Stimulated activated effector memory CD8-positive, alpha-beta T cell treated with anti-CD3 and anti-CD28 coated beads, Interleukin-12 subunit alpha, Interleukin-12 subunit beta, amount 100 ng/mL, for 72 hours (primary cell): ENCODE measurements around the gene RBBP4.
"Not testable (repeated sequence)": the region's sequence is repeated elsewhere in the genome, so short reads cannot be mapped to it uniquely, and the experiment has no call there.

Source experiments
- ATAC-seq: fragments of 150-1000 bp; cut with Tn5 transposase; 2 replicates; pipeline ENCODE4 v1.10.0; 2021
- DNase-seq, 2 donors: peaks; one replicate each; pipeline ENCODE4 v3.0.0; 2021 to 2022; ENCODE audit warnings: low spot score in 2 of 2
- H3K27ac Mint-ChIP-seq: one replicate; pipeline ENCODE4 v1.8.0; 2022; ENCODE audit warnings: mild to moderate bottlenecking, mixed read lengths
- H3K36me3 Mint-ChIP-seq: one replicate; pipeline ENCODE4 v1.8.0; 2022; ENCODE audit warnings: mild to moderate bottlenecking, mixed read lengths
- H3K4me1 Mint-ChIP-seq: one replicate; pipeline ENCODE4 v1.8.0; 2022; ENCODE audit warnings: mixed read lengths
- H3K4me3 Mint-ChIP-seq: one replicate; pipeline ENCODE4 v1.8.0; 2022; ENCODE audit warnings: mild to moderate bottlenecking, mixed read lengths
- H3K9me3 Mint-ChIP-seq: one replicate; pipeline ENCODE4 v1.8.0; 2022; ENCODE audit warnings: mixed read lengths

RBBP4 gene

GRCh38 chr1:32627596-32628162 lies 23.3 kb upstream of the RBBP4 start:
- Mint-ChIP-seq H3K4me3 (peak overlapping the region; percentile 65), H3K27ac (peak overlapping the region; percentile 90), H3K4me1 (peaks cover 34% of the 10 kb centered on the region), H3K9me3 (no peaks in the 10 kb centered on the region), H3K36me3 (peaks cover 78% of the 10 kb centered on the region)
- DNase-seq (peak in 1 of 2 donors; percentile 59), ATAC-seq (peak; percentile 73)

- H3K36me3 Mint-ChIP-seq, result peaks cover 88% of the 10 kb centered on the region
- H3K4me3 Mint-ChIP-seq, ATAC-seq, H3K9me3 Mint-ChIP-seq, H3K27ac Mint-ChIP-seq, DNase-seq: not testable (repeated sequence)
- H3K4me1 Mint-ChIP-seq, result peaks cover 16% of the 10 kb centered on the region
These were observed 20.8 kb upstream of the RBBP4 start for GRCh38 chr1:32630173-32630572.

- Mint-ChIP-seq H3K4me3 (no peak overlapping the region), H3K27ac (peak overlapping the region; percentile 29), H3K4me1 (peaks cover 24% of the 10 kb centered on the region), H3K36me3 (peaks cover 88% of the 10 kb centered on the region), H3K9me3 (no peaks in the 10 kb centered on the region)
- DNase-seq (no peak), ATAC-seq (no peak)
These were observed 18.2 kb upstream of the RBBP4 start for GRCh38 chr1:32632829-32633228.

GRCh38 chr1:32635508-32636277 lies 15.3 kb upstream of the RBBP4 start:
- Mint-ChIP-seq H3K4me1 (peaks cover 18% of the 10 kb centered on the region), H3K27ac (peak overlapping the region; percentile 26), H3K9me3 (no peaks in the 10 kb centered on the region), H3K36me3 (peaks cover 87% of the 10 kb centered on the region), H3K4me3 (no peak overlapping the region)
- ATAC-seq, result no peak
- no peak for DNase-seq

GRCh38 chr1:32636914-32637645 lies 13.9 kb upstream of the RBBP4 start:
- Mint-ChIP-seq H3K36me3 (peaks cover 77% of the 10 kb centered on the region), H3K27ac (peak overlapping the region; percentile 63), H3K4me1 (peaks cover 18% of the 10 kb centered on the region), H3K9me3 (no peaks in the 10 kb centered on the region), H3K4me3 (no peak overlapping the region)
- no peak for DNase-seq
- ATAC-seq, result no peak

GRCh38 chr1:32639489-32640075 lies 11.4 kb upstream of the RBBP4 start:
- Mint-ChIP-seq H3K4me1 (peaks cover 18% of the 10 kb centered on the region), H3K4me3 (no peak overlapping the region), H3K27ac (no peak overlapping the region), H3K9me3 (no peaks in the 10 kb centered on the region), H3K36me3 (peaks cover 67% of the 10 kb centered on the region)
- ATAC-seq (no peak), DNase-seq (no peak)

GRCh38 chr1:32642292-32642827 lies 8.6 kb upstream of the RBBP4 start:
- not testable (repeated sequence) for H3K4me3 Mint-ChIP-seq, H3K9me3 Mint-ChIP-seq, ATAC-seq, DNase-seq, H3K4me1 Mint-ChIP-seq, H3K27ac Mint-ChIP-seq
- H3K36me3 Mint-ChIP-seq, result peaks cover 77% of the 10 kb centered on the region

GRCh38 chr1:32644426-32644825 lies 6.6 kb upstream of the RBBP4 start:
- peaks cover 70% of the 10 kb centered on the region for H3K36me3 Mint-ChIP-seq
- H3K4me1 Mint-ChIP-seq, result peaks cover 14% of the 10 kb centered on the region
- ATAC-seq (no peak), DNase-seq (no peak)
- no peak overlapping the region for H3K4me3 Mint-ChIP-seq
- no peak overlapping the region for H3K27ac Mint-ChIP-seq
- H3K9me3 Mint-ChIP-seq, result no peaks in the 10 kb centered on the region

GRCh38 chr1:32647308-32648134 lies 3.5 kb upstream of the RBBP4 start:
- Mint-ChIP-seq H3K9me3 (no peaks in the 10 kb centered on the region), H3K36me3 (peaks cover 80% of the 10 kb centered on the region), H3K4me3 (peak overlapping the region; percentile 80), H3K27ac (peak overlapping the region; percentile 61), H3K4me1 (peaks cover 23% of the 10 kb centered on the region)
- DNase-seq (peak in 1 of 2 donors; percentile 53), ATAC-seq (no peak)

- H3K27ac Mint-ChIP-seq, result peak within 1 kb of the TSS; percentile 98
- ATAC-seq (peak; percentile 85), DNase-seq (peak; percentile 68 to 90)
- peaks cover 92% of the 10 kb centered on the region for H3K36me3 Mint-ChIP-seq
- peak within 1 kb of the TSS; percentile 80 for H3K4me3 Mint-ChIP-seq
- peaks cover 45% of the 10 kb centered on the region for H3K4me1 Mint-ChIP-seq
- no peaks in the 10 kb centered on the region for H3K9me3 Mint-ChIP-seq
These were observed 708 bp upstream of the RBBP4 start, which contains the start of gene ZBTB8OS for GRCh38 chr1:32650248-32650751. Gene ZBTB8OS (minus strand): TSS chr1:32650550. CDS start chr1:32650529, 21 bp downstream.

- peak overlapping the region; percentile 80 for H3K4me3 Mint-ChIP-seq
- peak overlapping the region; percentile 98 for H3K27ac Mint-ChIP-seq
- peaks cover 52% of the 10 kb centered on the region for H3K4me1 Mint-ChIP-seq
- DNase-seq (no peak), ATAC-seq (peak; percentile 9)
- H3K36me3 Mint-ChIP-seq, result peaks cover 92% of the 10 kb centered on the region
- H3K9me3 Mint-ChIP-seq, result no peaks in the 10 kb centered on the region
These were observed 559 bp downstream of the RBBP4 start for GRCh38 chr1:32651461-32652073.

- H3K9me3 Mint-ChIP-seq, result no peaks in the 10 kb centered on the region
- H3K4me1 Mint-ChIP-seq, result peaks cover 54% of the 10 kb centered on the region
- H3K27ac Mint-ChIP-seq, result peak overlapping the region; percentile 98
- H3K4me3 Mint-ChIP-seq, result peak overlapping the region; percentile 80
- no peak for DNase-seq
- peaks cover 92% of the 10 kb centered on the region for H3K36me3 Mint-ChIP-seq
- ATAC-seq, result no peak
These were observed 1.4 kb downstream of the RBBP4 start for GRCh38 chr1:32652244-32652962.

- Mint-ChIP-seq H3K9me3 (no peaks in the 10 kb centered on the region), H3K27ac (no peak overlapping the region), H3K4me3 (no peak overlapping the region), H3K36me3 (peaks cover 100% of the 10 kb centered on the region), H3K4me1 (peaks cover 39% of the 10 kb centered on the region)
- DNase-seq (no peak), ATAC-seq (no peak)
These were observed 8.6 kb downstream of the RBBP4 start for GRCh38 chr1:32659581-32659980.
